ENCODE measurements around the gene IFIT2.

- TF ChIP-seq, protein P1, sequence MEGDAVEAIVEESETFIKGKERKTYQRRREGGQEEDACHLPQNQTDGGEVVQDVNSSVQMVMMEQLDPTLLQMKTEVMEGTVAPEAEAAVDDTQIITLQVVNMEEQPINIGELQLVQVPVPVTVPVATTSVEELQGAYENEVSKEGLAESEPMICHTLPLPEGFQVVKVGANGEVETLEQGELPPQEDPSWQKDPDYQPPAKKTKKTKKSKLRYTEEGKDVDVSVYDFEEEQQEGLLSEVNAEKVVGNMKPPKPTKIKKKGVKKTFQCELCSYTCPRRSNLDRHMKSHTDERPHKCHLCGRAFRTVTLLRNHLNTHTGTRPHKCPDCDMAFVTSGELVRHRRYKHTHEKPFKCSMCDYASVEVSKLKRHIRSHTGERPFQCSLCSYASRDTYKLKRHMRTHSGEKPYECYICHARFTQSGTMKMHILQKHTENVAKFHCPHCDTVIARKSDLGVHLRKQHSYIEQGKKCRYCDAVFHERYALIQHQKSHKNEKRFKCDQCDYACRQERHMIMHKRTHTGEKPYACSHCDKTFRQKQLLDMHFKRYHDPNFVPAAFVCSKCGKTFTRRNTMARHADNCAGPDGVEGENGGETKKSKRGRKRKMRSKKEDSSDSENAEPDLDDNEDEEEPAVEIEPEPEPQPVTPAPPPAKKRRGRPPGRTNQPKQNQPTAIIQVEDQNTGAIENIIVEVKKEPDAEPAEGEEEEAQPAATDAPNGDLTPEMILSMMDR (IDR thresholded peaks at IDR 0.05; ENCODE audit: low read depth, low read length), result no peak
- no peak for TF ChIP-seq POLR2A (IDR thresholded peaks at IDR 0.05; ENCODE audit: extremely low read depth, insufficient read length)
These were observed 22.9 kb upstream of the IFIT2 start for GRCh38 chr10:89278900-89279392.

All from NB4 (cell line).